RWPE2 (cell line): ENCODE results near the gene KIF21A.

ENCODE experiments used
- ATAC-seq: fragments of 200-7000 bp; cut with Tn5 transposase; 3 replicates; pipeline ENCODE4 v1.9.1; 2021; ENCODE audit warnings: low read depth
- DNase-seq: peaks from one replicate; pipeline ENCODE4 v3.0.0-alpha.2; 2020; ENCODE audit warnings: low spot score
- H3K27ac ChIP-seq: fragments of 450-650 bp; 2 replicates; pipeline ENCODE4 v1.5.1; 2017; ENCODE audit warnings: mild to moderate bottlenecking; ENCODE audit not compliant: poor library complexity, severe bottlenecking
- H3K27me3 ChIP-seq: fragments of 250-450 bp; sonication (Bioruptor Pico); 2 replicates; pipeline ENCODE4 v1.5.1; 2021; ENCODE audit warnings: mild to moderate bottlenecking, moderate library complexity; ENCODE audit not compliant: insufficient read depth, poor library complexity, severe bottlenecking
- H3K36me3 ChIP-seq: fragments of 250-450 bp; sonication (Bioruptor Pico); 2 replicates; pipeline ENCODE4 v1.5.1; 2020; ENCODE audit warnings: low read depth, mild to moderate bottlenecking, moderate library complexity
- H3K4me1 ChIP-seq: fragments of 250-450 bp; sonication (Bioruptor Pico); 2 replicates; pipeline ENCODE4 v1.5.1; 2021; ENCODE audit warnings: mild to moderate bottlenecking, moderate library complexity; ENCODE audit not compliant: insufficient read depth, poor library complexity, severe bottlenecking
- H3K4me3 ChIP-seq: fragments of 250-450 bp; sonication (Bioruptor Pico); 2 replicates; pipeline ENCODE4 v1.5.1; 2021; ENCODE audit warnings: mild to moderate bottlenecking, moderate library complexity; ENCODE audit not compliant: severe bottlenecking
- H3K9me3 ChIP-seq: fragments of 250-450 bp; sonication (Bioruptor Pico); 2 replicates; pipeline ENCODE4 v1.5.1; 2021; ENCODE audit warnings: mild to moderate bottlenecking, moderate library complexity; ENCODE audit not compliant: severe bottlenecking
- TF ChIP-seq, protein P1 (sequence below): fragments of 450-650 bp; IDR thresholded peaks from one replicate; pipeline ENCODE4 v1.5.1; 2017; ENCODE audit warnings: mild to moderate bottlenecking, moderate library complexity; ENCODE audit not compliant: poor library complexity, severe bottlenecking

KIF21A gene, protein sequence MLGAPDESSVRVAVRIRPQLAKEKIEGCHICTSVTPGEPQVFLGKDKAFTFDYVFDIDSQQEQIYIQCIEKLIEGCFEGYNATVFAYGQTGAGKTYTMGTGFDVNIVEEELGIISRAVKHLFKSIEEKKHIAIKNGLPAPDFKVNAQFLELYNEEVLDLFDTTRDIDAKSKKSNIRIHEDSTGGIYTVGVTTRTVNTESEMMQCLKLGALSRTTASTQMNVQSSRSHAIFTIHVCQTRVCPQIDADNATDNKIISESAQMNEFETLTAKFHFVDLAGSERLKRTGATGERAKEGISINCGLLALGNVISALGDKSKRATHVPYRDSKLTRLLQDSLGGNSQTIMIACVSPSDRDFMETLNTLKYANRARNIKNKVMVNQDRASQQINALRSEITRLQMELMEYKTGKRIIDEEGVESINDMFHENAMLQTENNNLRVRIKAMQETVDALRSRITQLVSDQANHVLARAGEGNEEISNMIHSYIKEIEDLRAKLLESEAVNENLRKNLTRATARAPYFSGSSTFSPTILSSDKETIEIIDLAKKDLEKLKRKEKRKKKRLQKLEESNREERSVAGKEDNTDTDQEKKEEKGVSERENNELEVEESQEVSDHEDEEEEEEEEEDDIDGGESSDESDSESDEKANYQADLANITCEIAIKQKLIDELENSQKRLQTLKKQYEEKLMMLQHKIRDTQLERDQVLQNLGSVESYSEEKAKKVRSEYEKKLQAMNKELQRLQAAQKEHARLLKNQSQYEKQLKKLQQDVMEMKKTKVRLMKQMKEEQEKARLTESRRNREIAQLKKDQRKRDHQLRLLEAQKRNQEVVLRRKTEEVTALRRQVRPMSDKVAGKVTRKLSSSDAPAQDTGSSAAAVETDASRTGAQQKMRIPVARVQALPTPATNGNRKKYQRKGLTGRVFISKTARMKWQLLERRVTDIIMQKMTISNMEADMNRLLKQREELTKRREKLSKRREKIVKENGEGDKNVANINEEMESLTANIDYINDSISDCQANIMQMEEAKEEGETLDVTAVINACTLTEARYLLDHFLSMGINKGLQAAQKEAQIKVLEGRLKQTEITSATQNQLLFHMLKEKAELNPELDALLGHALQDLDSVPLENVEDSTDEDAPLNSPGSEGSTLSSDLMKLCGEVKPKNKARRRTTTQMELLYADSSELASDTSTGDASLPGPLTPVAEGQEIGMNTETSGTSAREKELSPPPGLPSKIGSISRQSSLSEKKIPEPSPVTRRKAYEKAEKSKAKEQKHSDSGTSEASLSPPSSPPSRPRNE (N-terminal part only)

DNA sequence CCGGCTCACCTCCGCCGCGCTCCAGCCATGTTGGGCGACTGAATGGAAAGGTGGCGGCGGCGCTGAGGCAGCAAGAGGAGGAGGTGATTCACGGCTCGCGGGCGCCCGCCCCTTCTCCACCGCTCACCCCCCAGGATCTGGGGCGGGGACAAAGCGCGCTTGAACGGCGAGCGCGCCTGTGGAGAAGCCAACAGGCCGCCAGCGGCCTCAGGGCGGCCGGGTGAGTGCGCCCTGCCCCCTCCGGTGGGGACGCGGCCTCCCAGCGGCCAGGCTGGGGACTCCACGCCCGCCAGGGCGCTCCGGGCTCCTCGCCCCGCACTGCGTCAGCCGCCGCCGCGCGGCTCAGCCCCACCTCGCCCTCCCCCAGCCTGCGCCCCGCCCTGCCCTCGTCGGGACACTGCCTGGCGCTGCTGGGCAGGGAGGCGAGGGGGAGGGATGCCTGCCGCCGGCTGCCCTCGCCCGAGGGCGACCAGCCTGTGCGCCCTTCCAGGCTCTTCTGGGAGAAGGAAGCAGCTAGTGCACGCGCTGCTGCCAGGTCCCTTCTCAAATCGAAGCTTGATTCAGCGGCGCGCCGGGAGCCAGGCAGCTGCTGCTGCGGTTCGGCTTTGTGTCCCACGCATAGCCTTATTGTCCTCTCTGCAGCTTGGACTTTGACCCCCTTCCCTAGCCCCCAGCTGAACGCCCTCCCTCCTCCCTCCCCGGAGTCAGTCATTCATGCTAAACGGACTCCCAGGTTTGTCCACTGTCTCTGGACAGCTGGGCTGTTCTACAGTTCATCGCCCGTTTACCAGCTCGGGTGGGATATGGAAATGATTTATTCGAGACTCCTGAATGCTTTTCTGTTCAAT is at the start of gene KIF21A:
TSS of gene KIF21A (minus strand) at position 40 of the 848 bp plus-strand sequence. CDS start 150 bp downstream, outside the sequence.
- DNase-seq (peak; percentile 89), ATAC-seq (peak; percentile 90)
- H3K4me1 ChIP-seq: peaks cover 5% of the 10 kb centered on the region
- H3K4me3 ChIP-seq: peak within 1 kb of the TSS; percentile 76
- TF ChIP-seq, protein P1, sequence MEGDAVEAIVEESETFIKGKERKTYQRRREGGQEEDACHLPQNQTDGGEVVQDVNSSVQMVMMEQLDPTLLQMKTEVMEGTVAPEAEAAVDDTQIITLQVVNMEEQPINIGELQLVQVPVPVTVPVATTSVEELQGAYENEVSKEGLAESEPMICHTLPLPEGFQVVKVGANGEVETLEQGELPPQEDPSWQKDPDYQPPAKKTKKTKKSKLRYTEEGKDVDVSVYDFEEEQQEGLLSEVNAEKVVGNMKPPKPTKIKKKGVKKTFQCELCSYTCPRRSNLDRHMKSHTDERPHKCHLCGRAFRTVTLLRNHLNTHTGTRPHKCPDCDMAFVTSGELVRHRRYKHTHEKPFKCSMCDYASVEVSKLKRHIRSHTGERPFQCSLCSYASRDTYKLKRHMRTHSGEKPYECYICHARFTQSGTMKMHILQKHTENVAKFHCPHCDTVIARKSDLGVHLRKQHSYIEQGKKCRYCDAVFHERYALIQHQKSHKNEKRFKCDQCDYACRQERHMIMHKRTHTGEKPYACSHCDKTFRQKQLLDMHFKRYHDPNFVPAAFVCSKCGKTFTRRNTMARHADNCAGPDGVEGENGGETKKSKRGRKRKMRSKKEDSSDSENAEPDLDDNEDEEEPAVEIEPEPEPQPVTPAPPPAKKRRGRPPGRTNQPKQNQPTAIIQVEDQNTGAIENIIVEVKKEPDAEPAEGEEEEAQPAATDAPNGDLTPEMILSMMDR: peak; percentile 52
- H3K27ac ChIP-seq: peak within 1 kb of the TSS; percentile 72
- no peaks in the 10 kb centered on the region for H3K27me3 ChIP-seq
- H3K36me3 ChIP-seq: no peaks in the 10 kb centered on the region
- H3K9me3 ChIP-seq: no peaks in the 10 kb centered on the region

DNA sequence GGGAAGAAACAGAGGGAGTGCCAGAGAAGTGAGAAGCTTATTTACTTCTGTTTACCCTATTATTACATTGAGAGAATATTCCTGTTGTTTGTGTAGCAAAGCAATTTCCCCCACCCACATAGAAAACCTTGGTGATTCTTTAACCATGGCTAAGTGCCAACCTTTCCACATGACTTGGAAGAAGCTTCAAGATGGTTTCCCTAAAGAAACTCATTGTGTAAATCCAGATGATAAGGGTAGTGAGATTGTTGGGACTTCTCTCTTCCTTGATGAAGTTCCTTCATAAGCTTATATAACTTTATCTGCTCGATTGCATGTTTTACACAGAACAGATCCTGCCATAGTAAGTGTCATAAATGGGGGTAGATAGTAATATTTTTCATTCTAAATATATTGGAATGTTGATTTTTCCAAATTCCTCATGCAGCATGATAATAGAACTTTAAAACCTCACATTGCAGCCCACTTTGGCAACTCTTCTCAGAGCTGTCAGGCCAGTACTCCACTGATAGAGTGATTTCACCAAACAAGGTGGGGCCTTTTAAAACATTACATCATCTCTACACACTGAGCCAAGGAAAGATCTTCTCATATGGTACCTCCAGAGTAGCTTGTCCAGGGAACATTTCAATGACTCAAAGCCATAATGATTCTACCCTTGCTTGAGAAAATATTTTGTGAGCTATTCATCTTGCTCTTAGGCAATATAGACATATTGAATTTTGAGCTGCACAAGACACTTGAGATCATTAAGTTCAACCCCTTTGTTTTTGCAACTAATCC is 47.8 kb upstream of the KIF21A start:
- no peaks in the 10 kb centered on the region for H3K27me3 ChIP-seq
- TF ChIP-seq, protein P1: no peak
- ATAC-seq (peak; percentile 99), DNase-seq (no peak)
- H3K36me3 ChIP-seq: no peaks in the 10 kb centered on the region
- H3K4me3 ChIP-seq: no peak overlapping the region
- H3K27ac ChIP-seq: peak overlapping the region; percentile 59
- H3K4me1 ChIP-seq: peaks cover 11% of the 10 kb centered on the region
- H3K9me3 ChIP-seq: no peaks in the 10 kb centered on the region

DNA sequence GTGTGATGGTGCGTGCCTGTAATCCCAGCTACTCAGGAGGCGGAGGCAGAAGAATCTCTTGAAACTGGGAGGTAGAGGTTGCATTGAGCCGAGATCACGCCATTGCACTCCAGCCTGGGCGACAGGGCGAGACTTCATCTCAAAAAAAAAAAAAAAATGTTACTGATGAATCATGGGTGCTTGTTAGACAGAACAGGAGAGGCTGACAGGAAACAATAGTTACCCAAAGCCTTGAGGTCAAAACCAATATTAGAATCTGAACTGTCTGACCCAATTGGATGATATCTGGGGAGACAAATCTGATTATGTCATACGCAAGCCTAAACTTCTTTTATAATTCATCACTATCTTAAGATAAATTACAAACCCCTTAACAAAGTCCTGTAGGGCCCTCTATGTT is 40.7 kb upstream of the KIF21A start:
- TF ChIP-seq, protein P1: no peak

DNA sequence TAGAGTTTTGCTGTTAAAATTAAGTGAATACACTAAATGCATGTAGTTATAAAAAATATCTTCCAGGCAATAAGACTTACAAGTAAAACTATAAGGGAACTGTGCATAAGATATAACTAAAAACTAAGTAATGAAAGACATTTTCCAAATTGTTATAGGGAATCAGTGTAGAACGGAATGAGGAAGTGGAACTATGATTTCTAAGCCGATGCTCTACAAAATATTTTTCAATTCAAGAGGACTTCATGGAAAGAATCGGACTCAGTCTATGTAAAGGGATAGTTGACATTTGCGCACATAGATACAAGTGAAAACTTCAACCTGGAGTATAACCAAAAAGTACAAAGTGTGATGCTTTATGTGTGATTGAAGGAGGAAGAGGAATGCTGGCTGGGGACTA is 40.1 kb upstream of the KIF21A start:
- TF ChIP-seq, protein P1: no peak
- no peak for ATAC-seq

More for the DNA sequence above, 40.7 kb upstream of the KIF21A start:
- no peak overlapping the region for H3K27ac ChIP-seq
- no peak overlapping the region for H3K4me3 ChIP-seq
- no peak for ATAC-seq
- no peaks in the 10 kb centered on the region for H3K9me3 ChIP-seq
- no peaks in the 10 kb centered on the region for H3K27me3 ChIP-seq
- no peaks in the 10 kb centered on the region for H3K36me3 ChIP-seq
- no peak for DNase-seq
- H3K4me1 ChIP-seq: no peaks in the 10 kb centered on the region

More for the DNA sequence above, 40.1 kb upstream of the KIF21A start:
- Histone ChIP-seq H3K4me1 (no peaks in the 10 kb centered on the region), H3K27ac (no peak overlapping the region), H3K27me3 (no peaks in the 10 kb centered on the region), H3K9me3 (no peaks in the 10 kb centered on the region), H3K4me3 (no peak overlapping the region), H3K36me3 (no peaks in the 10 kb centered on the region)
- DNase-seq: no peak
